Activated CD4-positive, alpha-beta T cell treated with anti-CD3 and anti-CD28 coated beads, Interleukin-2, amount 50 U/mL, for 24 hours (primary cell): ENCODE results near the gene FKBP15.
"Not testable (repeated sequence)": the region's sequence is repeated elsewhere in the genome, so short reads cannot be mapped to it uniquely, and the experiment has no call there.

Experiments
- DNase-seq, 2 donors: peaks; one replicate each; pipeline ENCODE4 v3.0.0-alpha.2; 2020; ENCODE audit warnings: low read depth in 1 of 2, low spot score in 1 of 2

The FKBP15 gene

GRCh38 chr9:113221003-113221799, at the start of gene FKBP15, which contains the start of gene SLC31A1:
FKBP15 (minus strand) TSS chr9:113221277; CDS start chr9:113221243, 34 bp downstream.
SLC31A1 (plus strand) TSS chr9:113221544; CDS start chr9:113256149, 34,605 bp downstream.
- peak; percentile 93 to 95 for DNase-seq

- DNase-seq, result no peak
These were observed 48.8 kb upstream of the FKBP15 start for GRCh38 chr9:113269871-113270270.

- no peak for DNase-seq
These were observed 48.3 kb upstream of the FKBP15 start for GRCh38 chr9:113269355-113269754.

- no peak for DNase-seq
These were observed 47.0 kb upstream of the FKBP15 start for GRCh38 chr9:113267911-113268566.

GRCh38 chr9:113266174-113266573, 45.1 kb upstream of the FKBP15 start:
- no peak for DNase-seq

GRCh38 chr9:113261917-113262671, 41.0 kb upstream of the FKBP15 start:
- DNase-seq, result no peak

- no peak for DNase-seq
These were observed 37.2 kb upstream of the FKBP15 start for GRCh38 chr9:113258282-113258681.

GRCh38 chr9:113257863-113258262, 36.8 kb upstream of the FKBP15 start:
- DNase-seq, result no peak

- DNase-seq, result no peak
These were observed 34.4 kb upstream of the FKBP15 start for GRCh38 chr9:113255438-113255837.

GRCh38 chr9:113254991-113255390, 33.9 kb upstream of the FKBP15 start:
- DNase-seq, result no peak

GRCh38 chr9:113250807-113251206, 29.7 kb upstream of the FKBP15 start:
- DNase-seq, result no peak

- not testable (repeated sequence) for DNase-seq
These were observed 28.6 kb upstream of the FKBP15 start for GRCh38 chr9:113249661-113250060.

- no peak for DNase-seq
These were observed 26.6 kb upstream of the FKBP15 start for GRCh38 chr9:113247640-113248039.

GRCh38 chr9:113246928-113247327, 25.9 kb upstream of the FKBP15 start:
- no peak for DNase-seq

- no peak for DNase-seq
These were observed 24.8 kb upstream of the FKBP15 start for GRCh38 chr9:113245894-113246293.

GRCh38 chr9:113244556-113244955, 23.5 kb upstream of the FKBP15 start:
- no peak for DNase-seq

- no peak for DNase-seq
These were observed 20.1 kb upstream of the FKBP15 start for GRCh38 chr9:113241161-113241560.

- no peak for DNase-seq
These were observed 17.8 kb upstream of the FKBP15 start for GRCh38 chr9:113238859-113239232.

- no peak for DNase-seq
These were observed 17.3 kb upstream of the FKBP15 start for GRCh38 chr9:113238202-113238858.

GRCh38 chr9:113237026-113237425, 15.9 kb upstream of the FKBP15 start:
- no peak for DNase-seq

GRCh38 chr9:113235701-113236255, 14.7 kb upstream of the FKBP15 start:
- DNase-seq, result not testable (repeated sequence)
